HEK293 (cell line): ENCODE measurements around the gene ANKRD13D.

ENCODE experiments used
- EGR2 ChIP-seq: fragments of 450-650 bp; formaldehyde crosslinking; IDR thresholded peaks from 2 replicates; pipeline ENCODE4 v1.5.1; 2016; ENCODE audit warnings: low read depth, missing biosample characterization, missing genetic modification characterization
- HOXA7 ChIP-seq: sonication (generic); formaldehyde crosslinking; IDR thresholded peaks from 2 replicates; pipeline ENCODE4 v1.8.1; 2022; ENCODE audit warnings: missing genetic modification reagents, borderline replicate concordance
- ZNF274 ChIP-seq, 2 experiments: fragments of 200-500 bp in 1 of 2; fragments of 450-650 bp in 1 of 2; sonication (Bioruptor generic) in 1 of 2; formaldehyde crosslinking in 1 of 2; IDR thresholded peaks; 2 replicates each; pipeline versions ENCODE4 v1.5.1 to v1.6.1; 2014 to 2016; ENCODE audit warnings: borderline replicate concordance in 1 of 2, inconsistent platforms in 1 of 2, low read length in 1 of 2, missing biosample characterization in 1 of 2, missing genetic modification characterization in 1 of 2
- TF ChIP-seq, protein P1 (sequence below): fragments of 450-650 bp; formaldehyde crosslinking; IDR thresholded peaks from 2 replicates; pipeline ENCODE4 v1.5.1; 2016; ENCODE audit warnings: missing biosample characterization, missing genetic modification characterization
- TF ChIP-seq, protein P2 (sequence below): fragments of 450-650 bp; formaldehyde crosslinking; IDR thresholded peaks from 2 replicates; pipeline ENCODE4 v1.5.1; 2017; ENCODE audit warnings: missing biosample characterization, missing genetic modification characterization

GRCh38 chr11:67264260-67264659 lies 24.8 kb upstream of the ANKRD13D start:
- TF ChIP-seq, protein P1, sequence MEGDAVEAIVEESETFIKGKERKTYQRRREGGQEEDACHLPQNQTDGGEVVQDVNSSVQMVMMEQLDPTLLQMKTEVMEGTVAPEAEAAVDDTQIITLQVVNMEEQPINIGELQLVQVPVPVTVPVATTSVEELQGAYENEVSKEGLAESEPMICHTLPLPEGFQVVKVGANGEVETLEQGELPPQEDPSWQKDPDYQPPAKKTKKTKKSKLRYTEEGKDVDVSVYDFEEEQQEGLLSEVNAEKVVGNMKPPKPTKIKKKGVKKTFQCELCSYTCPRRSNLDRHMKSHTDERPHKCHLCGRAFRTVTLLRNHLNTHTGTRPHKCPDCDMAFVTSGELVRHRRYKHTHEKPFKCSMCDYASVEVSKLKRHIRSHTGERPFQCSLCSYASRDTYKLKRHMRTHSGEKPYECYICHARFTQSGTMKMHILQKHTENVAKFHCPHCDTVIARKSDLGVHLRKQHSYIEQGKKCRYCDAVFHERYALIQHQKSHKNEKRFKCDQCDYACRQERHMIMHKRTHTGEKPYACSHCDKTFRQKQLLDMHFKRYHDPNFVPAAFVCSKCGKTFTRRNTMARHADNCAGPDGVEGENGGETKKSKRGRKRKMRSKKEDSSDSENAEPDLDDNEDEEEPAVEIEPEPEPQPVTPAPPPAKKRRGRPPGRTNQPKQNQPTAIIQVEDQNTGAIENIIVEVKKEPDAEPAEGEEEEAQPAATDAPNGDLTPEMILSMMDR (tag by site-specific recombination) = no peak
- TF ChIP-seq EGR2 (tag by site-specific recombination) (peak; percentile 48; the same call in 1 of the 2 replicates), HOXA7 (CRISPR knock-in tag) (no peak), ZNF274 (IDR thresholded peaks at IDR 0.05; ENCODE audit: low read length) (no peak), ZNF274 (tag by site-specific recombination; IDR thresholded peaks at IDR 0.05; ENCODE audit: borderline replicate concordance) (no peak)
- TF ChIP-seq, protein P2, sequence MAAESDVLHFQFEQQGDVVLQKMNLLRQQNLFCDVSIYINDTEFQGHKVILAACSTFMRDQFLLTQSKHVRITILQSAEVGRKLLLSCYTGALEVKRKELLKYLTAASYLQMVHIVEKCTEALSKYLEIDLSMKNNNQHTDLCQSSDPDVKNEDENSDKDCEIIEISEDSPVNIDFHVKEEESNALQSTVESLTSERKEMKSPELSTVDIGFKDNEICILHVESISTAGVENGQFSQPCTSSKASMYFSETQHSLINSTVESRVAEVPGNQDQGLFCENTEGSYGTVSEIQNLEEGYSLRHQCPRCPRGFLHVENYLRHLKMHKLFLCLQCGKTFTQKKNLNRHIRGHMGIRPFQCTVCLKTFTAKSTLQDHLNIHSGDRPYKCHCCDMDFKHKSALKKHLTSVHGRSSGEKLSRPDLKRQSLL (tag by site-specific recombination) = no peak
